ENCODE data around the gene SLC38A6.

DNA sequence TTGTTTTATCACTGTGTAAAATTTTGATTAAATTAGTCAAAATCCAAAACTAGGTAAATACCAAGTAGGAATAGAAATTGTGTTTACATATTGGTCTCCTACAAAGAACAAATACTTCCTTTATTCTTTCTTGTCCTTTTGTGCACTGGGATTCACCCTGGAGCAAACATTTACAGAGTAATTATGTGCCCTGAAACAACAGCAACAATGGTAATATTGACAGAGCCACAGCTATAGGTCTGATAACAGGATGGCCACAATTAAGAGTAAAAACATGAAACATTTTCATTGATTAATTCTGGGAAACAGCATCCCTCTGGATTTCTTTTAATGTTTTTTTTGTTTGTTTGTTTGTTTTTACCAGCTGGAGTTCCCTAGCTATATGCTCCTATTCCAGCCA lies 61.2 kb downstream of the SLC38A6 start:
- TF ChIP-seq ZNF614 (CRISPR knock-in tag; IDR thresholded peaks at IDR 0.05; ENCODE audit: borderline replicate concordance) (peak; percentile 48; the same call in 1 of the 2 replicates), THAP11 (CRISPR knock-in tag; IDR thresholded peaks at IDR 0.05) (no peak), SAFB2 (CRISPR knock-in tag; IDR thresholded peaks at IDR 0.05; ENCODE audit: borderline replicate concordance, low read depth) (no peak), ZNF282 (IDR thresholded peaks at IDR 0.05; ENCODE audit: partially characterized antibody) (no peak)

Data from HepG2 (cell line).